OCI-LY7 (cell line): ENCODE measurements around the gene CCL14.

Experiments used
- CTCF ChIP-seq: fragments of 200-600 bp; sonication (generic); conservative IDR thresholded peaks from 2 replicates; pipeline ENCODE4 v1.5.1; 2014; ENCODE audit warnings: mild to moderate bottlenecking, antibody characterized with exemption, low read length, moderate library complexity, mixed read lengths
- EZH2phosphoT487 ChIP-seq: fragments of 200-600 bp; sonication (generic); IDR thresholded peaks from 2 replicates; pipeline ENCODE4 v1.6.1; 2018; ENCODE audit warnings: low read depth, borderline replicate concordance, mild to moderate bottlenecking, mixed run types, antibody characterized with exemption, low read length, moderate library complexity, mixed read lengths

DNA sequence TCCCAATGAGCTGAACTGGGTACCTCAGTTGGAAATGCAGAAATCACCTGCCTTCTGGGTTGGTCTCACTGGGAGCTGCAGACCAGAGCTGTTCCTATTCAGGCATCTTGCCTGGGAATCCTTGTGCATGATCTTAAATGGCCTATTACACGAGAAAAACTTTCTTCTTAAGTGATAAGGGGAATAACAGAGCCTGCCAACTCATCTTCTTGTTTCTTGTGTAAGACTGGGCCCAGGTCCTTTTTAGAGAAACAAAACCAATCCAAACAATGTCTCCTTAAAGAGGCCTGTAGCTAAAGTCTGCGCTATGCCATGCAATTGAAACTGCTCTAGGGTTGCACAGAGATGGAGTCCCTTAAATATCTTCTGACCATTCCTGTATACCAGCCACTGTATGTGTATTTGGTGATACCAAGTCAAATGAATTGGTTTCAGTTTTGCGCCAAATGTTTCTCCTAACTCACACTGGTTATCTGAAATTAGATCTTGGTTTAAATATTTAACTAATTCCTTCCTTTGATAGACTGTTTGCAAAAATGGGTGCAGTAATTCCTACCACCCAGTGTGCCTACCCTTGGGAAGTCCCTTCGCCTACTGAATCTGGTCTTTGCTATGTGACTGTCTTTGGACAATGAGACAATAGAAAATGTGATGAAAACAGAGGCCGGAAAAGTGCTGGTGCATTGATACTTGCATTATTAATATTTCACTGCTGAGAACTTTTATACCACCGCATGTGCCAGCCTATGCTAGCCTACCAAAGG, 37.8 kb upstream of the CCL14 start:
- TF ChIP-seq CTCF (no peak), EZH2phosphoT487 (no peak)
